Naive B cell (primary cell): ENCODE results near the gene CKAP2. TPM values are rescaled to one million over a fixed set of nuclear protein-coding genes. Genes with fewer than 3 reads are reported as not detected.
"Not testable (repeated sequence)": the region's sequence is repeated elsewhere in the genome, so short reads cannot be mapped to it uniquely, and the experiment has no call there.

Experiments used
- ATAC-seq, 2 donors: fragments of 150-1000 bp; cut with Tn5 transposase; 2 replicates each; pipeline ENCODE4 v1.10.0; 2021; ENCODE audit warnings: low read depth in 2 of 2, mild to moderate bottlenecking in 2 of 2, moderate library complexity in 2 of 2
- DNase-seq: peaks from one replicate; pipeline ENCODE4 v3.0.0; 2022
- H3K27ac Mint-ChIP-seq, 6 donors: one replicate each; pipeline ENCODE4 v1.8.0; 2020 to 2022; ENCODE audit warnings: mild to moderate bottlenecking in 6 of 6, mixed read lengths in 6 of 6, moderate library complexity in 5 of 6, inconsistent platforms in 2 of 6
- H3K27me3 Mint-ChIP-seq, 3 donors: one replicate each; pipeline ENCODE4 v1.8.0; 2021 to 2022; ENCODE audit warnings: mixed read lengths in 3 of 3, mild to moderate bottlenecking in 1 of 3
- H3K36me3 Mint-ChIP-seq, 2 donors: one replicate each; pipeline ENCODE4 v1.8.0; 2020 to 2022; ENCODE audit warnings: mixed read lengths in 2 of 2, inconsistent platforms in 1 of 2, mild to moderate bottlenecking in 1 of 2
- H3K4me1 Mint-ChIP-seq, 3 donors: one replicate each; pipeline ENCODE4 v1.8.0; 2020 to 2022; ENCODE audit warnings: mixed read lengths in 3 of 3, inconsistent platforms in 1 of 3, mild to moderate bottlenecking in 1 of 3, moderate library complexity in 1 of 3
- H3K4me3 Mint-ChIP-seq, 8 donors: one replicate each; pipeline ENCODE4 v1.8.0; 2020 to 2022; ENCODE audit warnings: mild to moderate bottlenecking in 8 of 8, mixed read lengths in 8 of 8, moderate library complexity in 8 of 8, inconsistent platforms in 2 of 8
- H3K9me3 Mint-ChIP-seq, 7 donors: one replicate each; pipeline ENCODE4 v1.8.0; 2020 to 2022; ENCODE audit warnings: mixed read lengths in 7 of 7, mild to moderate bottlenecking in 5 of 7, inconsistent platforms in 2 of 7, moderate library complexity in 1 of 7
- polyA plus RNA-seq, 6 donors: library from polyadenylated mRNA; unstranded; fragments of 300-500 nt; fragmentation: Illumina TruSeq; gene quantifications; one replicate each; pipeline ENCODE4 v1.2.3, GENCODE V29; 2021; ENCODE audit warnings: low read depth in 6 of 6

The CKAP2 gene
- polyA plus RNA-seq, 6 donors from 2014 or later: 16.5 to 32.3 (median 25.2) TPM

DNA sequence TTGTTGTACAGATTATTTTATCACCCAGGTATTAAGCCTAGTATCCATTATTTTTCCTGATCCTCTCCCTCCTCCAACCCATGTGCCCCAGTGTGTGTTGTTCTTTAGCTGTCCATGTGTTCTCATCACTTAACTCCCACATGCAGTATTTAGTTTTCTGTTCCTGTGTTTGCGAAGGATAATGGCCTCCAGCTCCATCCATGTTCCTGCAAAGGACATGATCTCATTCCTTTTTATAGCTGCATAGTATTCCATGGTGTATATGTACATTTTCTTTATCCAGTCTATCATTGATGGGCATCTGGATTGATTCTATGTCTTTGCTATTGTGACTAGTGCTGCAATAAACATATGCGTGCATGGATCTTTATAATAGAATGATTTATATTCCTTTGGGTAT, 13.2 kb downstream of the CKAP2 start:
- not testable (repeated sequence) for H3K4me3 Mint-ChIP-seq, H3K4me1 Mint-ChIP-seq, DNase-seq, H3K27me3 Mint-ChIP-seq, ATAC-seq, H3K9me3 Mint-ChIP-seq
- peaks cover 25 to 30% of the 10 kb centered on the region in 2 donors for H3K36me3 Mint-ChIP-seq
- H3K27ac Mint-ChIP-seq: peak overlapping the region in 1 of 6 donors; percentile 80

GRCh38 chr13:52480677-52481428, 25.6 kb downstream of the CKAP2 start:
- not testable (repeated sequence) for ATAC-seq, H3K4me1 Mint-ChIP-seq, H3K27me3 Mint-ChIP-seq, H3K9me3 Mint-ChIP-seq, H3K36me3 Mint-ChIP-seq, H3K27ac Mint-ChIP-seq, H3K4me3 Mint-ChIP-seq, DNase-seq

- not testable (repeated sequence) for H3K4me3 Mint-ChIP-seq, H3K27me3 Mint-ChIP-seq, ATAC-seq, H3K9me3 Mint-ChIP-seq, H3K36me3 Mint-ChIP-seq, DNase-seq, H3K27ac Mint-ChIP-seq, H3K4me1 Mint-ChIP-seq
Observed at GRCh38 chr13:52487078-52487477, 31.8 kb downstream of the CKAP2 start.

DNA sequence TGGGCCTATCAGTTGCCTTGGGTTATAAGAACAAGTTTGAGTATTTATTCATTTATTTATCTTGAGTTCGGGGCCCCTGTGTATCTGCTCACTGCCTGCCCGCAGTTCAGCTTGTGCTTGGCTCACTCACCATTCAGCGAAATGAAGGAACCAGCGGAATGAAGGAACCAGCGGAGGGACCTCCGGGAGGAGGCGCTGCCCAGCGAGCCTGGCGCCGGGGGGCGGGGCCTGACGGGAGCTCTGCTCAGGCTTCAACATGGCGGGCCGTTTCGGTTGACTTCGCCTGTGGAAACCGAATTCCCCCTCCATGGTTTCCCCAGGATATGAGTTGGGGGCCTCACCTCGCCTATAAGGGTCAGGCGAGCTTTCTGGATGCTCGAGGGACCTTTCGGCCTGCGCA, 33.5 kb downstream of the CKAP2 start:
- not testable (repeated sequence) for H3K36me3 Mint-ChIP-seq, H3K4me1 Mint-ChIP-seq, H3K4me3 Mint-ChIP-seq, H3K27me3 Mint-ChIP-seq, H3K27ac Mint-ChIP-seq, ATAC-seq, H3K9me3 Mint-ChIP-seq, DNase-seq

DNA sequence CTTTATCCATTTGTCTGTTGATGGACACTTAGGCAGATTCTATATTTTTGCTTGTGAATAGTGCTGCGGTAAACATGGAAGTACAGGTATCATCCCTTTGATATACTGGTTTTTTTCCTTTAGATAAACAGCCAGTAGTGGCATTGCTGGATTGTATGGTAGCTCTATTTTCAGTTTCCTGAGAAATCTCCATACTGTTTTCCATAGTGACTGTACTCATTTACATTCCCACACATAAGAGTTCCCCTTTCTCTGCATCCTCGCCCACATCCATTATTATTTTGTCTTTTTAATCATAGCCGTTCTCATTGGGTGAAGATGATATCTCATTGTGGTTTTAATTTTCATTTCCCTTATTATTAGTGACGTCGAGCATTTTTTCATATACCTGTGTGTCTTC, 35.7 kb downstream of the CKAP2 start:
- not testable (repeated sequence) for DNase-seq, ATAC-seq, H3K27me3 Mint-ChIP-seq, H3K36me3 Mint-ChIP-seq, H3K9me3 Mint-ChIP-seq, H3K4me1 Mint-ChIP-seq, H3K4me3 Mint-ChIP-seq, H3K27ac Mint-ChIP-seq

DNA sequence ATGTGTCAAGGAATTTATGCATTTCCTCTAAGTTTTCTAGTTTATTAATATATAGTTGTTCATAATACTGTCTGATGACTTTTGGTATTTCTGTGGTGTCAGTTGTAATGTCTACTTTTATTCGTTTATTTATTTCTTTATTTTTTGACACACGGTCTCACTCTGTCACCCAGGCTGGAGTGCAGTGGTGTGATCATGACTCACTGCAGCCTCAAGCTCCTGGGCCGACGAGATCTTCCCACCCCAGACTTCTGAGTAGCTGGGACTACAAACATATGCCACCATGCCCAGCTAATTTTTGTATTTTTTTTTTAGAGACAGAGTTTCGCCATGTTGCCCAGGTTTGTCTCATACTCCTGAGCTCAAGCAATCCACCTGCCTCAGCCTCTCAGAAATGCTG, 39.0 kb downstream of the CKAP2 start:
- H3K9me3 Mint-ChIP-seq, H3K4me1 Mint-ChIP-seq, DNase-seq, H3K27me3 Mint-ChIP-seq, H3K4me3 Mint-ChIP-seq, H3K36me3 Mint-ChIP-seq, H3K27ac Mint-ChIP-seq, ATAC-seq: not testable (repeated sequence)

- H3K9me3 Mint-ChIP-seq: peaks cover 5 to 17% (median 6%) of the 10 kb centered on the region in 7 donors
- H3K27ac Mint-ChIP-seq, H3K4me3 Mint-ChIP-seq, H3K4me1 Mint-ChIP-seq, H3K36me3 Mint-ChIP-seq, DNase-seq, H3K27me3 Mint-ChIP-seq: not testable (repeated sequence)
- ATAC-seq: peak; percentile 42 to 58
Observed at GRCh38 chr13:52497979-52498378, 42.7 kb downstream of the CKAP2 start.

DNA sequence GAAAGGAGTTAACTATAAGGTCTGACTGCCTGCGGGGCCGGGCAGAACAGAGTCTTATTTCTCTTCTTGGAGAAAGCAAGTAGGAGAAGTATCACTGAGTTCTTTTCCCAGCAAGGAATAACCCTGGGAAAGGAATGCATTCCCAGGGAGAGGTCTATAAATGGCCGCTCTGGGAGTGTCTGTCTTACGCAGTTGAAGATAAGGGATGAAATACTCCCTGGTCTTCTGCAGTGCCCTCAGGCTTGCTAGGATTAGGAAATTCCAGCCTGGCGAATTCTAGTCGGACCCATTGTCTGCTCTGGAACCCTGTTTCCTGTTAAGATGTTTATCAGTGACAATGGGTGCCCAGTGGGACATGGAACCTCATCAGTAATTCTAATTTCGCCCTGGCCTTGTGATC, 47.0 kb downstream of the CKAP2 start:
- not testable (repeated sequence) for H3K4me3 Mint-ChIP-seq, H3K4me1 Mint-ChIP-seq, H3K27me3 Mint-ChIP-seq, DNase-seq, ATAC-seq, H3K27ac Mint-ChIP-seq
- peaks cover 0 to 16% of the 10 kb centered on the region in 2 donors for H3K36me3 Mint-ChIP-seq
- H3K9me3 Mint-ChIP-seq: peaks cover 9 to 25% (median 13%) of the 10 kb centered on the region in 7 donors

GRCh38 chr13:52505843-52506242, 50.6 kb downstream of the CKAP2 start:
- DNase-seq, ATAC-seq, H3K4me3 Mint-ChIP-seq, H3K4me1 Mint-ChIP-seq, H3K27ac Mint-ChIP-seq, H3K27me3 Mint-ChIP-seq: not testable (repeated sequence)
- peaks cover 9 to 24% (median 13%) of the 10 kb centered on the region in 7 donors for H3K9me3 Mint-ChIP-seq
- H3K36me3 Mint-ChIP-seq: peaks cover 0 to 16% of the 10 kb centered on the region in 2 donors

- not testable (repeated sequence) for H3K36me3 Mint-ChIP-seq, H3K27me3 Mint-ChIP-seq, DNase-seq, H3K4me1 Mint-ChIP-seq, H3K27ac Mint-ChIP-seq, ATAC-seq, H3K4me3 Mint-ChIP-seq
- H3K9me3 Mint-ChIP-seq: peaks cover 0 to 11% (median 7%) of the 10 kb centered on the region in 7 donors
Observed at GRCh38 chr13:52509532-52509931, 54.3 kb downstream of the CKAP2 start.

DNA sequence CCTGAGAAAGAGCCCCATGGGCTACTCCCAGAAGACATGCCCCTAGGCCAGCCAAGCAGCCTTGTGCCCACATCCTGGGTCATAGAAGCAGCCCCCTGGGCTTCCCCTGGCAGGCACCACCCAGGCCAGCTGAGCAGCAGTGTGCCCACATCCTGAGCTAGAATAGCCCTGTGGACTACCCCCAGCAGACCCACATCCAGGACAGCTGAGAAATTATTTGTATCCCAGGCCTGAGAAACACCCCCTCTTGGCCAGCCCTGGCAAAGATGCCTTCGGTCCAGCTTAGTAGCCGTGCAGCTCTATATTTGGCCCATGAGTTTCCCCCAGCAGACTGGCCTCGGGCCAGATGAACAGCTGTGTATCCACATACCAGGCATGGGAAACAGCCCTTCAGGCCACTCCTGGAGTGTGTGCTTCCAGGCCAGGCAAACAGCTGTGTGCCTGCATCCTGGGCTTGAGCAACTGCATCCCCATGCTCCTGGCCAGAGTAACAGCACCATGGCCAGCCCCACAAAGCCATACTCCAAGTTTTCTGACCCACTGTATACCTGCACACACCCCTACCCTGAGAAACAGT, 55.0 kb downstream of the CKAP2 start:
- not testable (repeated sequence) for H3K36me3 Mint-ChIP-seq, H3K4me3 Mint-ChIP-seq, H3K27me3 Mint-ChIP-seq, DNase-seq, H3K27ac Mint-ChIP-seq, H3K4me1 Mint-ChIP-seq, ATAC-seq
- peaks cover 0 to 11% (median 7%) of the 10 kb centered on the region in 7 donors for H3K9me3 Mint-ChIP-seq

DNA sequence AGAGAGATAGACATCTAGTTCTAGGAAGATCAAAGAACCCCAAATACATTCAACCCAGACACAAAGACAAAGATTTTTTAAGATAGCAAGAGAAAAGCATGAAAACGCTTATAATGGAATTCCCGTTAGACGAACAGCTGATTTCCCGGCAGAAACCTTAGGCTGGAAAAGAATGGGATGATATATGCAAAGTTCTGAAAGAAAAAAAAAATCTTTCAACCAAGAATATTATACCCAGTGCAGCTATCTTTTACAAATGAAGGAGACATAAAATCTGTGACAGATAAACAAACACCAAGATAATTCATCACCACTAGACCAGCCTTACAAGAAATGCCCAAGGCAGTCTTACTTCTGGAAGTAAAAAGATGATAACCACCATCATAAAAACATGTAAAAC, 56.3 kb downstream of the CKAP2 start:
- H3K27me3 Mint-ChIP-seq, ATAC-seq, H3K4me1 Mint-ChIP-seq: not testable (repeated sequence)

DNA sequence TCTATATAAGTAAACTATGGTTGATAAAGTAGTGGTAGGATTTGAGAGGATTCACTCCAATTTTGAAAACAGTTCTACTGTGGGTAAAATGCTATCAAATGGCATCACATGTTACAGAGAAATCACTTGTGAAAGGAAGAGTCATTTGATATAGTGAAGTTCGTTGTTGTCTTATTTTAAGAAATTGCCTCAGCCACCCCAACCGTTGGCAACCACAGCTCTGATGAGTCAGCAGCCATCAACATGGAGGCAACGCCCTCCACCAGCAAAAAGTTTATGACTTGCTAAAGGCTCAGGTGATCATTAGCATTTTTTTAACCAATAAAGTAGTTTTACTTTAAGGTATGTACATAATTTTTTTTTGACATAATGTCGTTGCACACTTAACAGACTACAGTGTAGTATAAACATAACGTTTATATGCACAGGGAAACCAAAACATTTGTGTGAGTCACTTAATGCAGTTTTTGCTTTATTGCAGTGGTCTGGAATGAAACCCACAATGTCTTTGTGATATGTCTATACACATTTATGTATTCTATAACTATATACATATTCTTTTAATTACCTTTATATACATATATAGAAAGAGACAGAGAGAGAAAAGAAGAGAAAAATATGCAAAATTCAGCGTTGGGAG, 58.8 kb downstream of the CKAP2 start:
- not testable (repeated sequence) for H3K36me3 Mint-ChIP-seq, ATAC-seq, H3K27me3 Mint-ChIP-seq, H3K27ac Mint-ChIP-seq, DNase-seq, H3K4me1 Mint-ChIP-seq, H3K4me3 Mint-ChIP-seq
- H3K9me3 Mint-ChIP-seq: peaks cover 0 to 14% (median 9%) of the 10 kb centered on the region in 7 donors

More for the DNA sequence above, 56.3 kb downstream of the CKAP2 start:
- not testable (repeated sequence) for H3K4me3 Mint-ChIP-seq, DNase-seq, H3K27ac Mint-ChIP-seq, H3K36me3 Mint-ChIP-seq
- H3K9me3 Mint-ChIP-seq: peaks cover 0 to 11% (median 7%) of the 10 kb centered on the region in 7 donors

- peaks cover 0 to 18% (median 4%) of the 10 kb centered on the region in 7 donors for H3K9me3 Mint-ChIP-seq
- not testable (repeated sequence) for ATAC-seq, H3K27me3 Mint-ChIP-seq, H3K4me3 Mint-ChIP-seq, H3K27ac Mint-ChIP-seq, H3K4me1 Mint-ChIP-seq, DNase-seq, H3K36me3 Mint-ChIP-seq
Observed at GRCh38 chr13:52523323-52523722, 68.0 kb downstream of the CKAP2 start.
